K562 (cell line): ENCODE data around the gene C4A. TPM values are rescaled to one million over a fixed set of nuclear protein-coding genes. Genes with fewer than 3 reads are reported as not detected.

Experiments used
- CBX5 ChIP-seq: IDR thresholded peaks from 2 replicates; pipeline ENCODE4 v1.6.1; 2014; ENCODE audit warnings: low read depth, borderline replicate concordance
- CHCHD3 ChIP-seq: fragments of 250-450 bp; sonication (Bioruptor Pico); IDR thresholded peaks from 2 replicates; pipeline ENCODE4 v2.1.2; 2022; ENCODE audit warnings: mild to moderate bottlenecking
- CSDE1 ChIP-seq, 2 experiments: fragments of 450-650 bp; IDR thresholded peaks; 2 replicates each; pipeline ENCODE4 v1.6.1; 2016; ENCODE audit warnings: mild to moderate bottlenecking in 1 of 2
- DACH1 ChIP-seq: fragments of 450-650 bp; IDR thresholded peaks from 2 replicates; pipeline ENCODE4 v1.6.1; 2018; ENCODE audit not compliant: partially characterized antibody
- DIDO1 ChIP-seq: fragments of 450-650 bp; IDR thresholded peaks from 2 replicates; pipeline ENCODE4 v1.6.1; 2016; ENCODE audit warnings: low read depth, missing biosample characterization, missing genetic modification characterization
- ETV1 ChIP-seq: fragments of 450-650 bp; conservative IDR thresholded peaks from 2 replicates; pipeline ENCODE4 v1.6.1; 2016; ENCODE audit warnings: missing genetic modification characterization, control low read depth, low read depth, missing compliant biosample characterization
- GTF3C2 ChIP-seq: IDR thresholded peaks from 3 replicates; pipeline ENCODE4 v1.6.1; 2011; ENCODE audit warnings: borderline replicate concordance, mild to moderate bottlenecking, moderate library complexity; ENCODE audit not compliant: insufficient read length; ENCODE audit errors: extremely low read depth
- MED1 ChIP-seq: sonication (generic); formaldehyde crosslinking; IDR thresholded peaks from 2 replicates; pipeline ENCODE4 v1.8.1; 2023; ENCODE audit warnings: missing genetic modification reagents, borderline replicate concordance
- POLR2H ChIP-seq: IDR thresholded peaks from 2 replicates; pipeline ENCODE4 v1.6.1; 2016; ENCODE audit warnings: missing genetic modification characterization, low read depth, mild to moderate bottlenecking, control low read depth, missing compliant biosample characterization, moderate library complexity
- PTBP1 ChIP-seq: fragments of 200-400 bp; formaldehyde crosslinking; IDR thresholded peaks from 2 replicates; pipeline ENCODE4 v1.6.1; 2017; ENCODE audit warnings: low read depth, low read length
- STAT5A ChIP-seq: IDR thresholded peaks from 2 replicates; pipeline ENCODE4 v1.6.1; 2012; ENCODE audit warnings: low read length, inconsistent platforms, borderline replicate concordance
- SUPT5H ChIP-seq: fragments of 450-650 bp; IDR thresholded peaks from 2 replicates; pipeline ENCODE4 v1.6.1; 2016
- TCF7L2 ChIP-seq: fragments of 150-350 bp; IDR thresholded peaks from 2 replicates; pipeline ENCODE4 v1.6.1; 2016; ENCODE audit warnings: low read depth, mild to moderate bottlenecking, low read length, moderate library complexity
- THRB ChIP-seq: fragments of 450-650 bp; formaldehyde crosslinking; conservative IDR thresholded peaks from 2 replicates; pipeline ENCODE4 v1.4.0; 2022; ENCODE audit warnings: mild to moderate bottlenecking, missing genetic modification characterization
- ZBTB5 ChIP-seq: fragments of 450-650 bp; IDR thresholded peaks from 2 replicates; pipeline ENCODE4 v1.6.1; 2017; ENCODE audit warnings: antibody characterized with exemption
- ZC3H8 ChIP-seq: fragments of 450-650 bp; IDR thresholded peaks from 2 replicates; pipeline ENCODE4 v1.6.1; 2017
- ZKSCAN1 ChIP-seq: fragments of 150-350 bp; IDR thresholded peaks from 2 replicates; pipeline ENCODE4 v1.6.1; 2016; ENCODE audit warnings: low read depth, low read length
- ZNF165 ChIP-seq: fragments of 250-450 bp; sonication (Bioruptor Pico); IDR thresholded peaks from 2 replicates; pipeline ENCODE4 v1.4.0; 2020; ENCODE audit warnings: borderline replicate concordance
- ZNF592 ChIP-seq: fragments of 450-650 bp; IDR thresholded peaks from 2 replicates; pipeline ENCODE4 v1.6.1; 2017; ENCODE audit warnings: antibody characterized with exemption, mild to moderate bottlenecking
- polyA plus RNA-seq, 8 experiments: library from polyadenylated mRNA; depleted of rRNA in 4 of 8; stranded (reverse) in 5 of 8; unstranded in 3 of 8; fragments of >200 nt; fragmentation: Nextera tagmentation in 2 of 8; fragmentation: Illumina TruSeq in 1 of 8; extraction: Ambion mirVana in 2 of 8; extraction: Trizol in 1 of 8; gene quantifications; 2 replicates each; pipeline versions ENCODE4 v1.2.1 to v1.2.3, GENCODE V29; 2011 to 2014; ENCODE audit warnings: inconsistent platforms in 1 of 8, missing spikeins in 1 of 8
- total RNA-seq, 7 experiments: library from RNA; depleted of rRNA in 6 of 7; stranded (reverse); fragments of >200 nt in 6 of 7; fragmentation: Illumina TruSeq in 2 of 7; extraction: Trizol in 2 of 7; gene quantifications; 2 replicates each; pipeline versions ENCODE4 v1.2.1 to v1.2.3, GENCODE V29; 2011 to 2021; ENCODE audit warnings: low replicate concordance in 1 of 7

The C4A gene
- total and polyA plus RNA-seq, 9 of the 15 experiments (the other 6 are each of a cell fraction or from before 2014, with no cell fraction given) = 0.27 to 7.6 (median 5.0) TPM

- TF ChIP-seq ZNF165 (CRISPR knock-in tag) (no peak), ZC3H8 (no peak), MED1 (no peak), PTBP1 (peak; percentile 52; the same call in 1 of the 2 replicates), DIDO1 (tag) (no peak), THRB (CRISPR knock-in tag) (peak; percentile 84; the same call in 1 of the 2 replicates), DACH1 (no peak), SUPT5H (no peak), GTF3C2 (no peak), CBX5 (no peak), ETV1 (tag) (peak; percentile 25; the same call in 1 of the 2 replicates), ZNF592 (0 out of 2 replicates have a peak, but pooled peaks have one; percentile 60), CHCHD3 (CRISPR knock-in tag) (no peak), POLR2H (tag) (no peak), TCF7L2 (no peak), ZBTB5 (no peak), STAT5A (no peak; the same call in 1 of the 2 replicates), ZKSCAN1 (no peak), CSDE1 (IDR thresholded peaks at IDR 0.05) (no peak; a peak in 1 of 4 replicates)
These were observed 10.4 kb upstream of the C4A start (continued) for GRCh38 chr6:31971279-31971992.
